BJ (cell line): ENCODE results near the gene GANAB. TPM values are rescaled to one million over a fixed set of nuclear protein-coding genes. Genes with fewer than 3 reads are reported as not detected.
A peak's percentile ranks its signal among the peaks of the same experiment; 100 is the strongest.

Experiments
- CTCF ChIA-PET: fragments of 350-600 bp; formaldehyde crosslinking; extraction: SDS; loops from one replicate; lab custom pipeline; 2021; ENCODE audit warnings: antibody characterized with exemption, inconsistent platforms; lab: Yijun Ruan, JAX
- POLR2A ChIA-PET: fragments of 300-600 bp; sonication (Branson Sonifier 250); formaldehyde crosslinking; extraction: SDS; loops from one replicate; lab custom pipeline; 2021; ENCODE audit warnings: antibody characterized with exemption; lab: Charles Lee
- DNase-seq: peaks from one replicate; pipeline ENCODE4 v3.0.0-alpha.2; 2011; ENCODE audit warnings: low read depth
- H3K27me3 ChIP-seq: 2 replicates; pipeline ENCODE4 v1.6.0; 2011; ENCODE audit warnings: low read length; ENCODE audit not compliant: control insufficient read depth, insufficient read depth
- H3K36me3 ChIP-seq: 2 replicates; pipeline ENCODE4 v1.5.1; 2011; ENCODE audit warnings: low read length; ENCODE audit not compliant: control insufficient read depth, insufficient read depth
- H3K4me3 ChIP-seq: 2 replicates; pipeline ENCODE4 v1.5.1; 2011; ENCODE audit warnings: low read depth, mild to moderate bottlenecking, control low read depth, low read length
- polyA plus RNA-seq: library from polyadenylated mRNA; depleted of rRNA; stranded (reverse); fragments of >200 nt; gene quantifications from 2 replicates; pipeline ENCODE4 v1.2.3, GENCODE V29; 2011
- TF ChIP-seq, protein P1 (sequence below): IDR thresholded peaks from 2 replicates; pipeline ENCODE4 v1.5.1; 2011; ENCODE audit warnings: low read depth, mild to moderate bottlenecking, control low read depth, inconsistent platforms, low read length, moderate library complexity; ENCODE audit not compliant: insufficient read depth

GANAB gene
- polyA plus RNA-seq, 1 experiment, result 463 TPM

- TF ChIP-seq, protein P1, sequence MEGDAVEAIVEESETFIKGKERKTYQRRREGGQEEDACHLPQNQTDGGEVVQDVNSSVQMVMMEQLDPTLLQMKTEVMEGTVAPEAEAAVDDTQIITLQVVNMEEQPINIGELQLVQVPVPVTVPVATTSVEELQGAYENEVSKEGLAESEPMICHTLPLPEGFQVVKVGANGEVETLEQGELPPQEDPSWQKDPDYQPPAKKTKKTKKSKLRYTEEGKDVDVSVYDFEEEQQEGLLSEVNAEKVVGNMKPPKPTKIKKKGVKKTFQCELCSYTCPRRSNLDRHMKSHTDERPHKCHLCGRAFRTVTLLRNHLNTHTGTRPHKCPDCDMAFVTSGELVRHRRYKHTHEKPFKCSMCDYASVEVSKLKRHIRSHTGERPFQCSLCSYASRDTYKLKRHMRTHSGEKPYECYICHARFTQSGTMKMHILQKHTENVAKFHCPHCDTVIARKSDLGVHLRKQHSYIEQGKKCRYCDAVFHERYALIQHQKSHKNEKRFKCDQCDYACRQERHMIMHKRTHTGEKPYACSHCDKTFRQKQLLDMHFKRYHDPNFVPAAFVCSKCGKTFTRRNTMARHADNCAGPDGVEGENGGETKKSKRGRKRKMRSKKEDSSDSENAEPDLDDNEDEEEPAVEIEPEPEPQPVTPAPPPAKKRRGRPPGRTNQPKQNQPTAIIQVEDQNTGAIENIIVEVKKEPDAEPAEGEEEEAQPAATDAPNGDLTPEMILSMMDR, result no peak
- no peaks in the 10 kb centered on the region for H3K27me3 ChIP-seq
- peak; percentile 85 for DNase-seq
- peaks cover 18% of the 10 kb centered on the region for H3K36me3 ChIP-seq
- POLR2A ChIA-PET, result interaction anchor here (0.6 to 1.5 kb wide), 5 partner anchors 10 to 126 kb away, joined by 3 to 16 read pairs (median 5); partner anchors contain the start of genes C11orf98, CSKMT, HNRNPUL2 and TTC9C
- CTCF ChIA-PET, result interaction anchor here (0.6 to 1.7 kb wide), 6 partner anchors 10 to 206 kb away, joined by 3 to 12 read pairs (median 6); partner anchors contain the start of gene TUT1
- peak within 1 kb of the TSS; percentile 96 for H3K4me3 ChIP-seq
These were observed 44.9 kb downstream of the GANAB start, which contains the start of gene MTA2 for GRCh38 chr11:62601372-62602140. Gene MTA2 (minus strand): TSS chr11:62601865. CDS start chr11:62601450, 415 bp downstream.

- DNase-seq, result no peak
These were observed 45.4 kb downstream of the GANAB start for GRCh38 chr11:62601122-62601371.

GRCh38 chr11:62600367-62601121 lies 45.9 kb downstream of the GANAB start:
- POLR2A ChIA-PET, result interaction anchor here (1.5 kb wide), 1 partner anchor 9 kb away, joined by 16 read pairs; the partner anchor contains the start of gene TUT1
- H3K27me3 ChIP-seq, result no peaks in the 10 kb centered on the region
- peak overlapping the region; percentile 96 for H3K4me3 ChIP-seq
- no peak for DNase-seq
- CTCF ChIA-PET, result interaction anchor here (0.6 to 2.2 kb wide), 6 partner anchors 9 to 206 kb away, joined by 3 to 12 read pairs (median 6); partner anchors contain the start of gene TUT1
- TF ChIP-seq, protein P1, result no peak
- peaks cover 23% of the 10 kb centered on the region for H3K36me3 ChIP-seq

More at GRCh38 chr11:62601122-62601371, 45.4 kb downstream of the GANAB start:
- ChIA-PET CTCF (interaction anchor here (0.6 to 1.7 kb wide), 6 partner anchors 9 to 206 kb away, joined by 3 to 12 read pairs (median 6); partner anchors contain the start of gene TUT1), POLR2A (interaction anchor here (1.0 to 1.5 kb wide), 2 partner anchors 10 kb away, joined by 3 to 16 read pairs; partner anchors contain the start of gene TUT1)
- TF ChIP-seq, protein P1, result no peak
- H3K4me3 ChIP-seq, result peak overlapping the region; percentile 96
- peaks cover 22% of the 10 kb centered on the region for H3K36me3 ChIP-seq
- H3K27me3 ChIP-seq, result no peaks in the 10 kb centered on the region

- Histone ChIP-seq H3K4me3 (peak overlapping the region; percentile 96), H3K36me3 (peaks cover 28% of the 10 kb centered on the region), H3K27me3 (no peaks in the 10 kb centered on the region)
- ChIA-PET POLR2A (no interaction called here), CTCF (interaction anchor here (0.6 to 2.2 kb wide), 6 partner anchors 12 to 205 kb away, joined by 3 to 8 read pairs (median 4); no protein-coding TSS in a partner anchor)
- TF ChIP-seq, protein P1, result no peak
- DNase-seq, result no peak
These were observed 46.5 kb downstream of the GANAB start for GRCh38 chr11:62599901-62600300.
